Lung (tissue), 12 donors: Measurements from ENCODE around the gene FGF7. TPM values are rescaled to one million over a fixed set of nuclear protein-coding genes. Genes with fewer than 3 reads are reported as not detected.
"Not testable (repeated sequence)": the region's sequence is repeated elsewhere in the genome, so short reads cannot be mapped to it uniquely, and the experiment has no call there.

Experiments
- ATAC-seq: fragments of 200-7000 bp; cut with Tn5 transposase; one replicate; pipeline ENCODE4 v1.9.1; 2020; ENCODE audit warnings: moderate number of reproducible peaks; ENCODE audit not compliant: insufficient read depth, low FRiP score
- DNase-seq, 3 donors: peaks; one replicate each; pipeline ENCODE4 v3.0.0-alpha.2; 2013 to 2017
- H3K27ac ChIP-seq, 2 donors: one replicate each; pipeline ENCODE4 v1.5.1; 2013; ENCODE audit warnings: mild to moderate bottlenecking in 2 of 2, moderate library complexity in 2 of 2, control low read depth in 1 of 2, inconsistent platforms in 1 of 2, low read depth in 1 of 2, low read length in 1 of 2
- H3K27me3 ChIP-seq, 3 donors: one replicate each; pipeline ENCODE4 v1.5.1; 2013; ENCODE audit warnings: low read length in 2 of 3; ENCODE audit not compliant: control insufficient read depth in 3 of 3, insufficient read depth in 3 of 3
- H3K36me3 ChIP-seq, 4 donors: one replicate each; pipeline ENCODE4 v1.5.1; 2013; ENCODE audit warnings: low read length in 4 of 4, mild to moderate bottlenecking in 1 of 4, moderate library complexity in 1 of 4; ENCODE audit not compliant: control insufficient read depth in 4 of 4, insufficient read depth in 4 of 4
- H3K4me1 ChIP-seq, 5 donors: one replicate each; pipeline ENCODE4 v1.5.1; 2013; ENCODE audit warnings: low read length in 5 of 5, mild to moderate bottlenecking in 2 of 5, moderate library complexity in 1 of 5; ENCODE audit not compliant: control insufficient read depth in 5 of 5, insufficient read depth in 5 of 5
- H3K4me3 ChIP-seq: one replicate; pipeline ENCODE4 v1.5.1; 2013; ENCODE audit warnings: mild to moderate bottlenecking, control low read depth, moderate library complexity
- H3K9ac ChIP-seq, 2 donors: one replicate each; pipeline ENCODE4 v1.5.1; 2013; ENCODE audit warnings: low read length in 2 of 2, control low read depth in 1 of 2; ENCODE audit not compliant: insufficient read depth in 1 of 2
- H3K9me3 ChIP-seq, 4 donors: one replicate each; pipeline ENCODE4 v1.5.1; 2013; ENCODE audit warnings: low read length in 3 of 4, mild to moderate bottlenecking in 1 of 4, moderate library complexity in 1 of 4; ENCODE audit not compliant: control insufficient read depth in 4 of 4, insufficient read depth in 3 of 4
- CTCF ChIP-seq: IDR thresholded peaks from 2 replicates; pipeline ENCODE4 v1.5.1; 2012; ENCODE audit warnings: mild to moderate bottlenecking; ENCODE audit errors: control extremely low read depth, extremely low read depth
- WGBS, 2 donors: extraction: QIAGEN DNeasy Blood & Tissue Kit; methylation state at CpG; one replicate each; pipeline ENCODE4 v1.1.7; 2013; 5-methylcytosine and 5-hydroxymethylcytosine counted together
- polyA plus RNA-seq, 2 donors: library from polyadenylated mRNA; stranded (reverse); fragments of 200-250 nt; gene quantifications; one replicate each; pipeline ENCODE4 v1.2.1, GENCODE V29; 2013
- total RNA-seq, 2 donors: library from RNA; depleted of rRNA in 1 of 2; stranded (reverse); fragments of >200 nt in 1 of 2; gene quantifications; one replicate each; pipeline ENCODE4 v1.2.1, GENCODE V29; 2014 to 2021
- donor health status: control.
- donor health status: control.
- donor health status: Bipolar disorder and iron deficiency.
- donor health status: healthy.
- donor health status: DM: yes; HTN: yes; CAD: no.

The FGF7 gene
- total and polyA plus RNA-seq, 4 donors, result 11.5 to 32.2 (median 20.1) TPM

- Histone ChIP-seq H3K4me3 (no peak overlapping the region), H3K27ac (no peak overlapping the region), H3K4me1 (peaks cover 0 to 3% (median 0%) of the 10 kb centered on the region in 5 donors), H3K36me3 (no peaks in the 10 kb centered on the region), H3K9me3 (no peaks in the 10 kb centered on the region), H3K9ac (no peak overlapping the region), H3K27me3 (no peaks in the 10 kb centered on the region)
- no peak for TF ChIP-seq CTCF
- ATAC-seq (no peak), DNase-seq (peak in 2 of 3 donors; percentile 59 to 69)
- 54 to 73% methylated on average over 3 of the region's 3 CpGs for WGBS, 2 donors
Measured at GRCh38 chr15:49467746-49468480, 44.9 kb downstream of the FGF7 start.

- 60 to 87% methylated on average over 2 of the region's 2 CpGs for WGBS, 2 donors
- no peaks in the 10 kb centered on the region for H3K36me3 ChIP-seq
- H3K9ac ChIP-seq, result no peak overlapping the region
- TF ChIP-seq CTCF, result no peak
- H3K4me1 ChIP-seq, result peaks cover 0 to 3% (median 0%) of the 10 kb centered on the region in 5 donors
- no peaks in the 10 kb centered on the region for H3K9me3 ChIP-seq
- no peak overlapping the region for H3K4me3 ChIP-seq
- peak; percentile 49 for ATAC-seq
- H3K27me3 ChIP-seq, result no peaks in the 10 kb centered on the region
- DNase-seq, result no peak
- no peak overlapping the region for H3K27ac ChIP-seq
Measured at GRCh38 chr15:49468481-49468839, 45.4 kb downstream of the FGF7 start.

- not testable (repeated sequence) for H3K27ac ChIP-seq, H3K36me3 ChIP-seq, H3K27me3 ChIP-seq, H3K4me1 ChIP-seq, H3K9me3 ChIP-seq, ATAC-seq, H3K4me3 ChIP-seq, H3K9ac ChIP-seq, DNase-seq
- 85 to 89% methylated on average over 4 of the region's 4 CpGs for WGBS, 2 donors
Measured at GRCh38 chr15:49471248-49471647, 48.2 kb downstream of the FGF7 start.

- TF ChIP-seq CTCF, result no peak
- H3K27ac ChIP-seq, result no peak overlapping the region
- no peaks in the 10 kb centered on the region for H3K36me3 ChIP-seq
- WGBS, 2 donors, result 47 to 65% methylated on average over 4 of the region's 4 CpGs
- no peak overlapping the region for H3K4me3 ChIP-seq
- DNase-seq, result no peak
- H3K4me1 ChIP-seq, result no peaks in the 10 kb centered on the region
- no peaks in the 10 kb centered on the region for H3K27me3 ChIP-seq
- no peak for ATAC-seq
- no peaks in the 10 kb centered on the region for H3K9me3 ChIP-seq
- no peak overlapping the region for H3K9ac ChIP-seq
Measured at GRCh38 chr15:49471733-49472132, 48.7 kb downstream of the FGF7 start.
